Large intestine (tissue), 3 donors: ENCODE measurements around the gene KLHL35. TPM values are rescaled to one million over a fixed set of nuclear protein-coding genes. Genes with fewer than 3 reads are reported as not detected.

Experiments
- DNase-seq, 2 donors: peaks; one replicate each; pipeline versions ENCODE4 v3.0.0 to v3.0.0-alpha.2; 2013
- H3K27ac ChIP-seq: one replicate; pipeline ENCODE4 v1.5.1; 2013; ENCODE audit warnings: low read length
- H3K27me3 ChIP-seq: 2 replicates; pipeline ENCODE4 v1.6.1; 2013; ENCODE audit warnings: low read length; ENCODE audit not compliant: control insufficient read depth, insufficient read depth
- H3K36me3 ChIP-seq: 2 replicates; pipeline ENCODE4 v1.6.1; 2013; ENCODE audit warnings: low read length; ENCODE audit not compliant: control insufficient read depth, insufficient read depth
- H3K4me1 ChIP-seq: one replicate; pipeline ENCODE4 v1.6.1; 2013; ENCODE audit warnings: low read length; ENCODE audit not compliant: control insufficient read depth, insufficient read depth
- H3K4me3 ChIP-seq: one replicate; pipeline ENCODE4 v1.5.1; 2013; ENCODE audit warnings: low read length
- H3K9me3 ChIP-seq: one replicate; pipeline ENCODE4 v1.6.1; 2013; ENCODE audit warnings: mild to moderate bottlenecking, low read depth, low read length, moderate library complexity; ENCODE audit not compliant: control insufficient read depth
- WGBS: methylation state at CpG from one replicate; pipeline ENCODE4 v1.1.5; 2013; ENCODE audit warnings: low lambda C conversion rate; ENCODE audit not compliant: insufficient coverage; 5-methylcytosine and 5-hydroxymethylcytosine counted together
- polyA plus RNA-seq: library from polyadenylated mRNA; unstranded; fragments of 120-200 nt; gene quantifications from one replicate; pipeline ENCODE4 v1.2.1, GENCODE V29; 2013

KLHL35 gene
- polyA plus RNA-seq, 1 donor, result 1.3 TPM

GRCh38 chr11:75467881-75468280 is 34.9 kb upstream of the KLHL35 start:
- DNase-seq, result no peak
- H3K36me3 ChIP-seq, result peaks cover 24% of the 10 kb centered on the region
- no peaks in the 10 kb centered on the region for H3K27me3 ChIP-seq
- WGBS, result no CpG with 5 or more reads among the region's 4 CpGs
- no peaks in the 10 kb centered on the region for H3K4me1 ChIP-seq
- H3K27ac ChIP-seq, result no peak overlapping the region
- no peaks in the 10 kb centered on the region for H3K9me3 ChIP-seq
- H3K4me3 ChIP-seq, result no peak overlapping the region

- no peak for DNase-seq
- Histone ChIP-seq H3K9me3 (no peaks in the 10 kb centered on the region), H3K27me3 (no peaks in the 10 kb centered on the region), H3K36me3 (peaks cover 23% of the 10 kb centered on the region), H3K4me3 (no peak overlapping the region), H3K27ac (no peak overlapping the region), H3K4me1 (no peaks in the 10 kb centered on the region)
- no CpG with 5 or more reads among the region's 8 CpGs for WGBS
Observed at GRCh38 chr11:75467311-75467710, 34.3 kb upstream of the KLHL35 start.

- Histone ChIP-seq H3K36me3 (peaks cover 27% of the 10 kb centered on the region), H3K4me3 (no peak overlapping the region), H3K27ac (no peak overlapping the region), H3K4me1 (no peaks in the 10 kb centered on the region), H3K27me3 (no peaks in the 10 kb centered on the region), H3K9me3 (no peaks in the 10 kb centered on the region)
- DNase-seq, result no peak
- WGBS, result no CpG with 5 or more reads among the region's 11 CpGs
Observed at GRCh38 chr11:75465701-75466531, 32.9 kb upstream of the KLHL35 start.

GRCh38 chr11:75463106-75463774 is 30.2 kb upstream of the KLHL35 start:
- Histone ChIP-seq H3K4me3 (no peak overlapping the region), H3K36me3 (peaks cover 32% of the 10 kb centered on the region), H3K9me3 (no peaks in the 10 kb centered on the region), H3K27ac (no peak overlapping the region), H3K4me1 (no peaks in the 10 kb centered on the region), H3K27me3 (no peaks in the 10 kb centered on the region)
- no peak for DNase-seq
- WGBS, result no CpG with 5 or more reads among the region's 11 CpGs

GRCh38 chr11:75462117-75462653 is 29.2 kb upstream of the KLHL35 start:
- Histone ChIP-seq H3K9me3 (no peaks in the 10 kb centered on the region), H3K27ac (no peak overlapping the region), H3K36me3 (peaks cover 34% of the 10 kb centered on the region), H3K27me3 (no peaks in the 10 kb centered on the region), H3K4me3 (no peak overlapping the region), H3K4me1 (no peaks in the 10 kb centered on the region)
- DNase-seq, result no peak
- no CpG with 5 or more reads among the region's 5 CpGs for WGBS

- no CpG with 5 or more reads among the region's 6 CpGs for WGBS
Observed at GRCh38 chr11:75461151-75461550, 28.1 kb upstream of the KLHL35 start.

GRCh38 chr11:75456596-75457183 is 23.7 kb upstream of the KLHL35 start:
- Histone ChIP-seq H3K4me3 (no peak overlapping the region), H3K9me3 (no peaks in the 10 kb centered on the region), H3K4me1 (no peaks in the 10 kb centered on the region), H3K36me3 (peaks cover 47% of the 10 kb centered on the region), H3K27ac (no peak overlapping the region), H3K27me3 (no peaks in the 10 kb centered on the region)
- DNase-seq, result no peak
- no CpG with 5 or more reads among the region's 14 CpGs for WGBS

More at GRCh38 chr11:75461151-75461550, 28.1 kb upstream of the KLHL35 start:
- H3K27ac ChIP-seq, result no peak overlapping the region
- peaks cover 36% of the 10 kb centered on the region for H3K36me3 ChIP-seq
- DNase-seq, result no peak
- no peaks in the 10 kb centered on the region for H3K9me3 ChIP-seq
- no peaks in the 10 kb centered on the region for H3K4me1 ChIP-seq
- H3K4me3 ChIP-seq, result no peak overlapping the region
- no peaks in the 10 kb centered on the region for H3K27me3 ChIP-seq

GRCh38 chr11:75454987-75455386 is 22.0 kb upstream of the KLHL35 start:
- Histone ChIP-seq H3K27me3 (no peaks in the 10 kb centered on the region), H3K36me3 (peaks cover 34% of the 10 kb centered on the region), H3K27ac (no peak overlapping the region), H3K9me3 (peaks cover 6% of the 10 kb centered on the region), H3K4me1 (no peaks in the 10 kb centered on the region), H3K4me3 (no peak overlapping the region)
- no CpG with 5 or more reads among the region's 5 CpGs for WGBS
- no peak for DNase-seq

GRCh38 chr11:75453916-75454655 is 21.1 kb upstream of the KLHL35 start:
- Histone ChIP-seq H3K27me3 (no peaks in the 10 kb centered on the region), H3K4me1 (no peaks in the 10 kb centered on the region), H3K27ac (no peak overlapping the region), H3K36me3 (peaks cover 33% of the 10 kb centered on the region), H3K9me3 (peaks cover 6% of the 10 kb centered on the region), H3K4me3 (no peak overlapping the region)
- WGBS, result 80% methylated on average over 2 of the region's 9 CpGs
- DNase-seq, result no peak
